K562 (cell line): ENCODE data around the gene MAGT1. TPM values are rescaled to one million over a fixed set of nuclear protein-coding genes. Genes with fewer than 3 reads are reported as not detected.

ENCODE experiments used
- ASH1L ChIP-seq: fragments of 450-650 bp; IDR thresholded peaks from 2 replicates; pipeline ENCODE4 v1.6.1; 2018; ENCODE audit warnings: borderline replicate concordance, mild to moderate bottlenecking, low read depth; ENCODE audit not compliant: partially characterized antibody
- ATF2 ChIP-seq: sonication (generic); formaldehyde crosslinking; IDR thresholded peaks from 2 replicates; pipeline ENCODE4 v1.8.1; 2022; ENCODE audit warnings: missing genetic modification reagents
- BRCA1 ChIP-seq, 2 experiments: fragments of 450-650 bp in 1 of 2; sonication (generic) in 1 of 2; formaldehyde crosslinking in 1 of 2; IDR thresholded peaks; 2 replicates each; pipeline versions ENCODE4 v1.5.0 to v1.6.1; 2017 to 2020; ENCODE audit warnings: mild to moderate bottlenecking in 1 of 2, missing genetic modification reagents in 1 of 2
- CBX8 ChIP-seq: fragments of 200-600 bp; sonication (generic); IDR thresholded peaks from 2 replicates; pipeline ENCODE4 v1.6.1; 2012; ENCODE audit warnings: borderline replicate concordance, mixed run types, low read depth, mild to moderate bottlenecking, moderate library complexity, mixed read lengths, low read length, control low read depth, inconsistent platforms; ENCODE audit not compliant: poor library complexity, severe bottlenecking; ENCODE audit errors: extremely low read depth
- CEBPG ChIP-seq, 3 experiments: fragments of 200-800 bp in 1 of 3; sonication (Bioruptor generic) in 1 of 3; sonication (generic) in 1 of 3; formaldehyde crosslinking in 1 of 3; IDR thresholded peaks in 2 of 3; conservative IDR thresholded peaks in 1 of 3; 2 replicates each; pipeline versions ENCODE4 v1.6.1 to v1.8.0; 2016 to 2022; ENCODE audit warnings: missing compliant biosample characterization in 2 of 3, missing genetic modification characterization in 2 of 3, mild to moderate bottlenecking in 1 of 3, missing genetic modification reagents in 1 of 3
- COPS2 ChIP-seq: fragments of 450-650 bp; conservative IDR thresholded peaks from 2 replicates; pipeline ENCODE4 v1.6.1; 2016; ENCODE audit warnings: mild to moderate bottlenecking, moderate library complexity
- CREB1 ChIP-seq, 2 experiments: sonication (generic) in 1 of 2; formaldehyde crosslinking in 1 of 2; IDR thresholded peaks; 2 replicates each; pipeline versions ENCODE4 v1.6.1 to v1.8.0; 2012 to 2022; ENCODE audit warnings: inconsistent platforms in 1 of 2, mild to moderate bottlenecking in 1 of 2, missing genetic modification reagents in 1 of 2, moderate library complexity in 1 of 2
- E2F6 ChIP-seq, 2 experiments: IDR thresholded peaks; 2 replicates each; pipeline ENCODE4 v1.6.1; 2011; ENCODE audit warnings: borderline replicate concordance in 1 of 2, control low read depth in 1 of 2, low read depth in 1 of 2, low read length in 1 of 2, mild to moderate bottlenecking in 1 of 2, mixed read lengths in 1 of 2, moderate library complexity in 1 of 2; ENCODE audit not compliant: insufficient read depth in 1 of 2, insufficient read length in 1 of 2, poor library complexity in 1 of 2, severe bottlenecking in 1 of 2; ENCODE audit errors: extremely low read depth in 1 of 2
- ETS1 ChIP-seq: conservative IDR thresholded peaks from 2 replicates; pipeline ENCODE4 v1.6.1; 2011; ENCODE audit warnings: low read depth, mild to moderate bottlenecking, low read length; ENCODE audit not compliant: control insufficient read depth
- NFIC ChIP-seq: fragments of 450-650 bp; IDR thresholded peaks from 2 replicates; pipeline ENCODE4 v1.6.1; 2017; ENCODE audit warnings: mild to moderate bottlenecking, inconsistent platforms
- NFIX ChIP-seq: fragments of 250-450 bp; sonication (Bioruptor Pico); IDR thresholded peaks from 2 replicates; pipeline ENCODE4 v1.4.0; 2020; ENCODE audit warnings: low read depth, mild to moderate bottlenecking, moderate library complexity
- PHF8 ChIP-seq: fragments of 200-600 bp; sonication (generic); IDR thresholded peaks from 2 replicates; pipeline ENCODE4 v1.6.1; 2012; ENCODE audit warnings: mixed run types, mild to moderate bottlenecking, inconsistent platforms, low read length, moderate library complexity, borderline replicate concordance
- POLR2B ChIP-seq: fragments of 450-650 bp; IDR thresholded peaks from 2 replicates; pipeline ENCODE4 v1.6.1; 2018; ENCODE audit warnings: low read depth; ENCODE audit not compliant: partially characterized antibody
- SRSF7 ChIP-seq: fragments of 200-400 bp; formaldehyde crosslinking; optimal IDR thresholded peaks from 2 replicates; pipeline ENCODE3; 2017; ENCODE audit warnings: mild to moderate bottlenecking, low read depth, low read length
- TAF1 ChIP-seq: IDR thresholded peaks from 2 replicates; pipeline ENCODE4 v1.6.1; 2011; ENCODE audit warnings: mild to moderate bottlenecking, low read length, moderate library complexity; ENCODE audit not compliant: insufficient read depth, control insufficient read depth, severe bottlenecking; ENCODE audit errors: extremely low read depth
- ZBTB43 ChIP-seq: sonication (generic); formaldehyde crosslinking; IDR thresholded peaks from 2 replicates; pipeline ENCODE4 v1.8.0; 2023; ENCODE audit warnings: mild to moderate bottlenecking, missing genetic modification reagents
- ZNF511 ChIP-seq: sonication (generic); formaldehyde crosslinking; IDR thresholded peaks from 2 replicates; pipeline ENCODE4 v1.8.0; 2022; ENCODE audit warnings: mild to moderate bottlenecking, missing genetic modification reagents
- polyA plus RNA-seq, 8 experiments: library from polyadenylated mRNA; depleted of rRNA in 4 of 8; stranded (reverse) in 5 of 8; unstranded in 3 of 8; fragments of >200 nt; fragmentation: Nextera tagmentation in 2 of 8; fragmentation: Illumina TruSeq in 1 of 8; extraction: Ambion mirVana in 2 of 8; extraction: Trizol in 1 of 8; gene quantifications; 2 replicates each; pipeline versions ENCODE4 v1.2.1 to v1.2.3, GENCODE V29; 2011 to 2014; ENCODE audit warnings: inconsistent platforms in 1 of 8, missing spikeins in 1 of 8
- total RNA-seq, 7 experiments: library from RNA; depleted of rRNA in 6 of 7; stranded (reverse); fragments of >200 nt in 6 of 7; fragmentation: Illumina TruSeq in 2 of 7; extraction: Trizol in 2 of 7; gene quantifications; 2 replicates each; pipeline versions ENCODE4 v1.2.1 to v1.2.3, GENCODE V29; 2011 to 2021; ENCODE audit warnings: low replicate concordance in 1 of 7

Gene MAGT1
- total and polyA plus RNA-seq, 9 of the 15 experiments (the other 6 are each of a cell fraction or from before 2014, with no cell fraction given) = 15.5 to 46.2 (median 28.8) TPM

DNA sequence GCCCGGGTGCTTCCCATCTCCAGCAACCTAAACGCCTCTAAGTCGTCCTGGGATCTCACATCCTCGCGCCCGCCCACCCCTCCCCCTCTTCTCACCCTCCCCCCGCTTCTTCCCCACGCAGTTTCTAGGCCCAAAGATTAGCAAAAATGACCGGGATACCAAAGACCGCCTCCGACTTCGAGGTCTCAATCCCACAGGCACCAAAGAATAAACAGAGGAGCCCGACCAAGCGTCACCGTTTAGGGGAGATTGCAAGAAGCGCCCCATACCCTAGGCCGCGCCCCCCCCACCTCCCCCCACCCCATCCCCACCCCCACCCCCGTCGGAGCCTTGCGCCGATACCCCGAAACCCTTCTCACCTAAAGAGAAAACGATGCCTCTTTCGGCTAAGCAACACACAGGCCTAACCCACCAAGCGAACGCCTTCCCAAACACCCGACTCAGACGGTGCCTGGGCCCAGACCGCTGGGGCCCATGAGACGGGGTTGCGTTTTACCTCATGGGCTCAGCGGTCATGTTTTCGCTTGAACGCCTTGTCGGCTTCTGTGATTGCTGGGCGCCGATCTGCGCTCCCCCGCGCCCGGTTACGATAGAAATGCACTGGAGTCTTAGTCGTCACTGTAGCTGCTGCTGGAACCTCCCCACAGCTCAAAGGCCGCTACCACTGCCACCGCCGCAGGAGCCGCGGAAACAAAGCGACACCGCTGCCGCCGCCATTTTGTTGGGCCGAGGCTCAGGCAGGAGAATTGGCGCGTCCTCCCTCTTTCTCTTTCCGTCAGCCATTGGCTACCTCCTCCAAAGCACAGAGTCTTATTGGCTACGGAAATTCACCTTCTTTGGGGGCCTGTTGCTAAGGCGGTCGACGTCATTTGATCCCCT lies 109.5 kb downstream of the MAGT1 start, which contains the start of gene ATRX (continued):
- no peak for TF ChIP-seq CBX8
- TF ChIP-seq PHF8 = peak; percentile 75
- no peak for TF ChIP-seq ETS1
- TF ChIP-seq NFIC = peak; percentile 17; the same call in 1 of the 2 replicates
- TF ChIP-seq ZNF511 (CRISPR knock-in tag) = peak; percentile 31; the same call in 1 of the 2 replicates
- no peak for TF ChIP-seq CEBPG (CRISPR knock-in tag; IDR thresholded peaks at IDR 0.05)
- TF ChIP-seq CEBPG (tag; conservative IDR thresholded peaks at IDR 0.05 in 1 of 2, IDR thresholded peaks at IDR 0.05 in 1 of 2) = no peak
- TF ChIP-seq ASH1L = no peak
- no peak for TF ChIP-seq ZBTB43 (CRISPR knock-in tag)
- TF ChIP-seq BRCA1 (IDR thresholded peaks at IDR 0.05) = no peak
- TF ChIP-seq BRCA1 (CRISPR knock-in tag; IDR thresholded peaks at IDR 0.05) = no peak
- peak; percentile 20; the same call in 1 of the 2 replicates for TF ChIP-seq CREB1 (IDR thresholded peaks at IDR 0.05)
- TF ChIP-seq CREB1 (CRISPR knock-in tag; IDR thresholded peaks at IDR 0.05) = no peak
- no peak for TF ChIP-seq NFIX (CRISPR knock-in tag)
- peak in 1 of 2 experiments; percentile 39 for TF ChIP-seq E2F6 (IDR thresholded peaks at IDR 0.05; ENCODE audit: borderline replicate concordance in 1 of 2, extremely low read depth in 1 of 2, insufficient read depth in 1 of 2, insufficient read length in 1 of 2, low read depth in 1 of 2, low read length in 1 of 2, poor library complexity in 1 of 2, severe bottlenecking in 1 of 2)
- no peak for TF ChIP-seq COPS2
- peak; percentile 58 for TF ChIP-seq POLR2B
- peak; percentile 78 for TF ChIP-seq TAF1
- TF ChIP-seq SRSF7 = no peak
- no peak for TF ChIP-seq ATF2 (CRISPR knock-in tag)
